ENCODE results near the gene TAF1D. TPM values are rescaled to one million over a fixed set of nuclear protein-coding genes. Genes with fewer than 3 reads are reported as not detected.
"Not testable (repeated sequence)": the region's sequence is repeated elsewhere in the genome, so short reads cannot be mapped to it uniquely, and the experiment has no call there.

The TAF1D gene, protein sequence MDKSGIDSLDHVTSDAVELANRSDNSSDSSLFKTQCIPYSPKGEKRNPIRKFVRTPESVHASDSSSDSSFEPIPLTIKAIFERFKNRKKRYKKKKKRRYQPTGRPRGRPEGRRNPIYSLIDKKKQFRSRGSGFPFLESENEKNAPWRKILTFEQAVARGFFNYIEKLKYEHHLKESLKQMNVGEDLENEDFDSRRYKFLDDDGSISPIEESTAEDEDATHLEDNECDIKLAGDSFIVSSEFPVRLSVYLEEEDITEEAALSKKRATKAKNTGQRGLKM
- total RNA-seq (2014; rRNA removed; shearing (Covaris generic)) = 108 and 182 TPM in 2 replicates

DNA sequence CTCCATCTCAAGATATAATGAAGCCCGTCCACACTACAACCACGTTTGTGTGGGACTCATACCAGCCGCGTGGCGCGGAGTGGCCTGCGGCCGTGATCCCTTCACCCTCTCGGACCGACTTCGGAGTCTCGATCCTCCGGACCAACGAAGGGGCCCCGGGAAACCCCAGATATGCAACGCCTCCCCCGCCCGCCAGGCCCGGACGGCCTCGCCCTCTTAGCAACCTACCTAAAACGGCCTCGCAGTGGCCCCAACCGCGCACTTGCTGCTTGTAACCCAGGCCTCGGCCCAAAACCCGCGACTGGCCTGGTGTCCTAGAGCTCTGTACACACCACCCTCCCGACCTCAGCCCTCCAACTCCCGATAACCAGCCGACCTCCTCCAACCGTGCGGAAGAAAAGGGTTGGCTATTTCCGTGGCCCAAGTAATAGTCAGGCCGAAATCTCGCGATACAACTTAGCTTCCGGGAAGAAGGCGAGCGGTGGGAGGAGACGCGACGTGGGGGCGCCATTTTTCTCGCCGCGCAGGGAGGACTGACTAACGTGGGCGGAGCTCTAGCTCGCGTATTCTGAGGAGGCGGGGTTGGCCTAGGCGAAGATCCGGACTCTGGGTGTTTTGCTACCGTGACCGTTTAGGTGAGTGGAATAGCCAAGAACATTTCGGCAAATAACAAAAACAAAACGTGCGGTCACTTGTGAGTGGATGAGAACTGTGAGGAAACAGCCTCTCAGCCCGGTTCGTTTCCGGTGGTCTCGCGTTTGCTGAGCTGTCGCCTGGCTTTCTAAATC, at the start of gene TAF1D, which contains the start of gene C11orf54:
Gene TAF1D, minus strand, starts transcription at position 402 of the 788 bp plus-strand sequence. CDS start 2,191 bp downstream, outside the sequence.
Gene C11orf54, plus strand, starts transcription at position 579 of the 788 bp plus-strand sequence. CDS start 5,722 bp downstream, outside the sequence.
- in situ Hi-C loops (cut with HindIII; ENCODE audit: low sequenced_read_pairs) = no loop called here
- DNase-seq (ENCODE audit: low spot score) = peak; percentile 98

GRCh38 chr11:93784935-93785360, 43.7 kb upstream of the TAF1D start:
- no peak for DNase-seq (ENCODE audit: low spot score)
- in situ Hi-C loops (cut with HindIII; ENCODE audit: low sequenced_read_pairs) = no loop called here

DNA sequence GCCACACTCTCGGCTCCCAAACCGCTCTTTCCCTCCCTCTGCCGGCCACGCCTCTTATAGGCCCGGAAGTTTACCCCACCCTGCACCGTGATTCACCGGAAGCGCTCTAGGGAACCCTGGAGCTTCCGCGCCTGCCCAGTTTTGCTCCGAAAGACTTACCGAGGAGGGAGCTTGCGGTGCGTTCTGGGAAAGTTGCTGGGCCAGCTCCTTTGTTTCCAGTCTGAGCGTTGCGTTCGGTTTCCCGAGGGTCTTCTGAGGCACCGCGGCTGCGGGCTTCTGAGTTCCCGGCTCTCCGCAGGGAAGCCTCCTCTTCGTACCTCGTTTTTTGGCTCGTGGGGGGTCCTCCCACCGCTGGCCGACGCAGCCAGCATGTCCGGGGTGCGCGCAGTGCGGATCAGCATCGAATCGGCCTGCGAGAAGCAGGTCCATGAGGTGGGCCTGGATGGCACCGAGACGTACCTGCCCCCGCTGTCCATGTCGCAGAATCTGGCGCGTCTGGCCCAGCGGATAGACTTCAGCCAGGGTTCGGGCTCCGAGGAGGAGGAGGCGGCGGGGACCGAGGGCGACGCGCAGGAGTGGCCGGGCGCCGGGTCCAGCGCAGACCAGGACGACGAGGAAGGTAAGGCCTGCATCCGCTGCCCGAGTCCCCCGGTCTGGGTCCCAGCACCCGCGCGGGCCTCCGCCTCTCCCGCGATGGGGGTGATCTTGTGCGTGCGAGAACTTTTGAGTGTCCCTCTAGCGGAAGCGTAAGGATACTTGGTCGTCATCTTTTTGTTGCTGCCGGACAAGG, 43.0 kb upstream of the TAF1D start, which contains the start of gene MED17:
Gene MED17, plus strand, starts transcription at position 138 of the 790 bp plus-strand sequence. Its CDS starts 232 bp downstream, at position 370.
- in situ Hi-C loops (cut with HindIII; ENCODE audit: low sequenced_read_pairs) = no loop called here
- peak; percentile 97 for DNase-seq (ENCODE audit: low spot score)

DNA sequence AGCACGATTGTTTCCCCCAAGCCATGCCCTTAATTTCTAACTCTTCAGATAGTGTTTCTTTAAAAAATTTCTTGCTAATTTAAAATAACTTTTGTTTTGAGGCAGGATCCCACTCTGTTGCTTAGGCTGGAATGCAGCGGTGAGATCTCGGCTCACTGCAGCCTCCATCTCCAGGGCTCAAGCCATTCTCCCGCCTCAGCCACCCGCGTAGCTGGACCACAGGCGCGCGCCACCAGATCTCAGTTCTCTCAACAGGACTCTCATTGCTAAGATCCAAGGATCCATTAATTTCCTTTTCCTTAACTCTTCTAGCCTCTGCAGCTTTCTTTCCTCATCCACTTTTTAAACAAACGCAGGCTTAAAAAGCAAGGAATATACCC, 42.5 kb upstream of the TAF1D start:
- in situ Hi-C loops (cut with HindIII; ENCODE audit: low sequenced_read_pairs) = no loop called here
- DNase-seq (ENCODE audit: low spot score) = no peak

GRCh38 chr11:93783362-93783761, 42.1 kb upstream of the TAF1D start:
- DNase-seq (ENCODE audit: low spot score) = no peak
- in situ Hi-C loops (cut with HindIII; ENCODE audit: low sequenced_read_pairs) = no loop called here

- in situ Hi-C loops (cut with HindIII; ENCODE audit: low sequenced_read_pairs) = no loop called here
- DNase-seq (ENCODE audit: low spot score) = no peak
Measured at GRCh38 chr11:93775289-93775688, 34.0 kb upstream of the TAF1D start.

DNA sequence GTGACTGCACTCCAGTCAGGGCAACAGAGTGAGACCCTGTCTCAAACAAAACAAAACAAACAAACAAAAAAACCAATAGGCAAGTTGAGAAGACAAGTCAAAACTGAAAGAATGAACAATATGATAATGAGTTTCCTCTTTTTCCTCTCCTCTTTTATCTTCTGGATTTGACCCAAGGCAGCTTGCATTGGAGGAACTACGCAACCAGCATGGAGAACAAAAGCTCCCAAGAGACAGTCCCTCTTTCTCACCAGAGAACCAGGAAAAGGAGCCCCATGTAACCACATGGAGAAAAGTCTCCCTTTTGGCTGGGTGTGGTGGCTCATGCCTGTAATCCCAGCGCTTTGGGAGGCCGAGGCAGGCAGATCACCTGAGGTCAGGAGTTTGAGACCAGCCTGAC, 33.3 kb upstream of the TAF1D start:
- in situ Hi-C loops (cut with HindIII; ENCODE audit: low sequenced_read_pairs); DNase-seq (ENCODE audit: low spot score): not testable (repeated sequence)

GRCh38 chr11:93773601-93774200, 32.4 kb upstream of the TAF1D start:
- no peak for DNase-seq (ENCODE audit: low spot score)
- in situ Hi-C loops (cut with HindIII; ENCODE audit: low sequenced_read_pairs) = no loop called here

- in situ Hi-C loops (cut with HindIII; ENCODE audit: low sequenced_read_pairs) = no loop called here
- DNase-seq (ENCODE audit: low spot score) = no peak
Measured at GRCh38 chr11:93773045-93773477, 31.8 kb upstream of the TAF1D start.

GRCh38 chr11:93772123-93772522, 30.8 kb upstream of the TAF1D start:
- no peak for DNase-seq (ENCODE audit: low spot score)
- in situ Hi-C loops (cut with HindIII; ENCODE audit: low sequenced_read_pairs) = no loop called here

GRCh38 chr11:93770160-93770559, 28.9 kb upstream of the TAF1D start:
- in situ Hi-C loops (cut with HindIII; ENCODE audit: low sequenced_read_pairs) = no loop called here
- DNase-seq (ENCODE audit: low spot score) = no peak

GRCh38 chr11:93767018-93767417, 25.7 kb upstream of the TAF1D start:
- in situ Hi-C loops (cut with HindIII; ENCODE audit: low sequenced_read_pairs) = no loop called here
- no peak for DNase-seq (ENCODE audit: low spot score)

GRCh38 chr11:93766504-93766903, 25.2 kb upstream of the TAF1D start:
- DNase-seq (ENCODE audit: low spot score) = no peak
- in situ Hi-C loops (cut with HindIII; ENCODE audit: low sequenced_read_pairs) = no loop called here

DNA sequence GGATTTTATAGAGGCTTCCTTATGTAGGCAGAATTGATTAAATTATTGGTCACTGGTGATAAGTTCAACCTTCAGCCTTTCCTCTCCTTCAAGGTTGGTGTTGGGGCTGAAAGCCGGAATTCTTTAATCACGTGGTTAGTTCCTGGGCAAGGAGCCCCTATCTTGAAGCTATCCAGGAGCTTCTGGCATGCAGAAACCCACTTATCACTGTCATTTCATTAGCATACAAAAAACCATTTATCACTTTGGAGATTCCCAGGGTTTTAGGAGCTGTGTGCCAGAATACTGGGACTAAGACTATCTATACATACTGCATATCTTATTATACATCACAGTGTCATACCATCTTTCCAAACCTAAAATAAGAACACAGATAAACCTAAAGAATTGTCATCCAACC, 24.3 kb upstream of the TAF1D start:
- no peak for DNase-seq (ENCODE audit: low spot score)
- in situ Hi-C loops (cut with HindIII; ENCODE audit: low sequenced_read_pairs) = no loop called here

DNA sequence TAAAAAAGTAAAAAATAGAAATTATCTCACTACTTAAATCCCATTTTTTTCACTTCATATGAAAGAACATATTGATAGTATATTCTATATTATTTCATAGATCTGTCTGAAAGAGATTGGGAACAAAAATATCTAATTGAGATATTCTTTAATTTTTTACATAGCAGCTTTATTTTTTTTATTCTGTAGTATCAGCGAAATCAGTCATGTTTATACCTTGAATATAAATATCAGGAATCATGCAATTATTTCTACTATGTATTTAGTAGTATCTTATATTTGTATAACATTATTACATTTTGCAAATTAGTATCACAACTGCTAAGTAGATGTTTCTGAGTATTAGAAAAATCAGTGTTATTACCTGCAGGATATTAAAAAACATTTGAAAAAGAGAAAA, 20.6 kb upstream of the TAF1D start:
- in situ Hi-C loops (cut with HindIII; ENCODE audit: low sequenced_read_pairs) = no loop called here
- no peak for DNase-seq (ENCODE audit: low spot score)

DNA sequence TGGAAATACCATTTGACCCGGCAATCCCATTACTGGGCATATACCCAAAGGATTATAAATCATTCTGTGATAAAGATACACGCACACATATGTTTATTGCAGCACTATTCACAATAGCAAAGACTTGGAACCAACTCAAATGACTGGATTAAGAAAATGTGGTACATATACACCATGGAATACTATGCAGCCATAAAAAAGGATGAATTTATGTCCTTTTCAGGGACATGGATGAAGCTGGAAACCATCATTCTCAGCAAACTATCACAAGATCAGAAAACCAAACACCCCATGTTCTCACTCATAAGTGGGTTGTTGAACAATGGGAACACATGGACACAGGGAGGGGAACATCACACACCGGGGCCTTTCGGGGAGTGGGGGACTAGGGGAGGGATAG, 17.8 kb upstream of the TAF1D start:
- in situ Hi-C loops (cut with HindIII; ENCODE audit: low sequenced_read_pairs); DNase-seq (ENCODE audit: low spot score): not testable (repeated sequence)

GRCh38 chr11:93757924-93758865, 16.9 kb upstream of the TAF1D start:
- no peak for DNase-seq (ENCODE audit: low spot score)
- in situ Hi-C loops (cut with HindIII; ENCODE audit: low sequenced_read_pairs) = no loop called here

GRCh38 chr11:93757301-93757700, 16.0 kb upstream of the TAF1D start:
- in situ Hi-C loops (cut with HindIII; ENCODE audit: low sequenced_read_pairs) = no loop called here

More at GRCh38 chr11:93757301-93757700, 16.0 kb upstream of the TAF1D start:
- DNase-seq (ENCODE audit: low spot score) = no peak

All from G401 (cell line).